Neural cell (in vitro differentiated cells): ENCODE measurements around the gene SLC7A1.

ENCODE experiments used
- CTCF ChIP-seq: fragments of 450-650 bp; IDR thresholded peaks from 2 replicates; pipeline ENCODE4 v1.5.1; 2014; ENCODE audit warnings: antibody characterized with exemption, mild to moderate bottlenecking, moderate library complexity; ENCODE audit not compliant: poor library complexity, severe bottlenecking
- EP300 ChIP-seq: fragments of 450-650 bp; conservative IDR thresholded peaks from 2 replicates; pipeline ENCODE4 v1.6.1; 2014; ENCODE audit warnings: antibody characterized with exemption, mild to moderate bottlenecking, moderate library complexity; ENCODE audit not compliant: poor library complexity, severe bottlenecking
- EZH2 ChIP-seq: fragments of 200-600, 300-800 bp; shearing (Covaris generic), sonication (generic); IDR thresholded peaks from 2 replicates; pipeline ENCODE4 v1.6.1; 2014; ENCODE audit warnings: antibody characterized with exemption, low read length, borderline replicate concordance, mild to moderate bottlenecking; ENCODE audit not compliant: insufficient read depth, poor library complexity, severe bottlenecking
- POLR2AphosphoS5 ChIP-seq: IDR thresholded peaks from 2 replicates; pipeline ENCODE4 v1.6.1; 2012
- RAD21 ChIP-seq: fragments of 450-650 bp; conservative IDR thresholded peaks from 2 replicates; pipeline ENCODE4 v1.6.1; 2014; ENCODE audit warnings: antibody characterized with exemption, mild to moderate bottlenecking, moderate library complexity
- TAF1 ChIP-seq: IDR thresholded peaks from 2 replicates; pipeline ENCODE4 v1.6.1; 2012; ENCODE audit warnings: low read depth

GRCh38 chr13:29579094-29579493 lies 16.4 kb downstream of the SLC7A1 start:
- TF ChIP-seq CTCF (no peak), EZH2 (no peak), TAF1 (no peak), POLR2AphosphoS5 (no peak), RAD21 (no peak), EP300 (no peak)
